Right lobe of liver (tissue), 6 donors: ENCODE data around the gene NSF. TPM values are rescaled to one million over a fixed set of nuclear protein-coding genes. Genes with fewer than 3 reads are reported as not detected.
A peak's percentile ranks its signal among the peaks of the same experiment; 100 is the strongest.

Experiments
- ATAC-seq, 4 donors: fragments of 200-7000 bp; cut with Tn5 transposase; one replicate each; pipeline ENCODE4 v1.9.1; 2020; ENCODE audit warnings: mild to moderate bottlenecking in 4 of 4, moderate library complexity in 4 of 4
- DNase-seq, 3 donors: peaks; one replicate each; pipeline ENCODE4 v3.0.0-alpha.2; 2020
- H3K27ac ChIP-seq, 3 donors: fragments of 200-600 bp; one replicate each; pipeline ENCODE4 v1.8.0; 2022
- H3K27me3 ChIP-seq, 2 donors: fragments of 200-600 bp; one replicate each; pipeline ENCODE4 v1.8.0; 2022
- H3K36me3 ChIP-seq, 4 donors: fragments of 200-600 bp; sonication (generic) in 1 of 4; one replicate each; pipeline versions ENCODE4 v1.5.1 to v1.8.0; 2017 to 2022; ENCODE audit warnings: control low read depth in 1 of 4
- H3K4me1 ChIP-seq, 4 donors: fragments of 200-600 bp; sonication (generic) in 1 of 4; one replicate each; pipeline versions ENCODE4 v1.5.1 to v1.8.0; 2017 to 2022; ENCODE audit warnings: control low read depth in 1 of 4
- H3K4me3 ChIP-seq, 3 donors: fragments of 200-600 bp; one replicate each; pipeline ENCODE4 v1.8.0; 2022
- H3K9me3 ChIP-seq, 4 donors: fragments of 200-600 bp; sonication (generic) in 1 of 4; one replicate each; pipeline versions ENCODE4 v1.5.1 to v1.8.0; 2017 to 2022; ENCODE audit warnings: control low read depth in 1 of 4
- CTCF ChIP-seq, 4 donors: fragments of 200-600 bp in 3 of 4; fragments of 450-650 bp in 1 of 4; IDR thresholded peaks; one replicate each; pipeline versions ENCODE4 v1.5.1 to v1.8.0; 2016 to 2022; ENCODE audit warnings: antibody characterized with exemption in 4 of 4, mild to moderate bottlenecking in 2 of 4
- POLR2A ChIP-seq: fragments of 450-650 bp; IDR thresholded peaks from one replicate; pipeline ENCODE4 v1.6.1; 2017; ENCODE audit warnings: antibody characterized with exemption, mild to moderate bottlenecking
- WGBS: methylation state at CpG from one replicate; pipeline ENCODE4 v1.1.6; 2018; ENCODE audit warnings: low coverage, low lambda C conversion rate; ENCODE audit not compliant: insufficient coverage; ENCODE audit errors: missing lambda C conversion rate; 5-methylcytosine and 5-hydroxymethylcytosine counted together
- intact Hi-C, 2 donors: fragments of 100-400 bp; cut with DNase I; formaldehyde crosslinking; loops; one replicate each; pipeline versions ENCODE4 v1.11.2 to v1.14.1; 2022
- total RNA-seq, 6 experiments: library from RNA; depleted of rRNA in 2 of 6; stranded (reverse); fragments of >200 nt in 2 of 6; fragmentation: NEBNext Ultra II Directional in 3 of 6; extraction: Animal tissue kit (Norgen Biotek cat#: 25700) in 3 of 6; gene quantifications; one replicate each; pipeline versions ENCODE4 v1.1.0 to v1.2.4, GENCODE V29; 2016 to 2023
- donor health status: DM: no; HTN: yes; CAD: no.
- donor health status: DM: no; HTN: no; CAD: no.
- donor health status: DM: no; HTN: no; CAD: no.
- donor health status: DM: no; HTN: yes; CAD: no.
- donor health status: DM: no; HTN: yes; CAD: no.

The NSF gene
- total RNA-seq, 6 experiments from 2014 or later = 16.3 to 27.7 (median 20.8) TPM

DNA sequence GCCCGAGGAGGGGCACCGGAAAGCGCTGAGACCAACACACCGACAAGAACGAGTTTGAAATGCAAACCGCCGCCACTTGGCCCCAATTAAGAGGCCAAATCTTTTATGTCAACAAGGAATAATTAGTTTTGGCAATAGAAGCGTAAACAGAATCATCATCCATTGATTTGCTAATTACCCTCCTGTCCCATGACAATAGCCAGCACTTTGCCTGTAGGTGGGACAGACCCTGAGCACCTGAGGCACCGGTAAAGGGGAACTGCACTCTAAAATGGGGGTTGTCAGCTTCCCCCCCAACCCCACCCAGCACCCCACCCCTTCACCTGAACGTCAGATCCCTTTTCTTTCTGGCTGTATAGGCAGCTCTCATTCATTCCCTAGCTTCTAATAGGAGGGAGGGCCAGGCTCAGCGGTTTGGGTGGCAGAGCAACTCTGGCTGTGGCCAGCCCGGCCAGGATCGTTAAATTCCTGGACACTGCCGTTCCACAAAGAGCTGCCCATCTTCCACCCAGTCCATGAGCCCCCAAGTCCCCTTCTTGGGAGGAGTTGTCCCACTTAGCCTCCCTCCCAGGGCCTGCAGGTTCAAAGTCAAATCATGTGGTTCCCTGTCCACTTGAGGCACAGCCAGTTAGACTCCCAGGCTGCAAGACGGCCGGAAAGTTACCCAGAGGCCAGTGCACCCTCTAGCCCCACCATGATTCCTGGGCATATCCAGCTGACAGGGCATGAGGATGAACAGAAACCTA, 182.2 kb downstream of the NSF start:
- WGBS = 1% methylated on average over 8 of the region's 16 CpGs
- H3K4me3 ChIP-seq = peak overlapping the region; percentile 30 to 65 (median 48)
- intact Hi-C loops = no loop called here
- peak; percentile 13 to 35 (median 24) for ATAC-seq
- H3K4me1 ChIP-seq = peaks cover 0 to 6% (median 3%) of the 10 kb centered on the region in 4 donors
- DNase-seq = peak in 1 of 3 donors; percentile 47
- TF ChIP-seq POLR2A (no peak), CTCF (IDR thresholded peaks at IDR 0.05) (no peak)
- H3K27ac ChIP-seq = peak overlapping the region; percentile 23 to 57 (median 51)
- no peaks in the 10 kb centered on the region for H3K9me3 ChIP-seq
- H3K27me3 ChIP-seq = no peaks in the 10 kb centered on the region
- no peaks in the 10 kb centered on the region for H3K36me3 ChIP-seq

- no peak for TF ChIP-seq POLR2A
- no peak for TF ChIP-seq CTCF (IDR thresholded peaks at IDR 0.05)
- intact Hi-C loops = no loop called here
- no peak overlapping the region for H3K4me3 ChIP-seq
- H3K27me3 ChIP-seq = no peaks in the 10 kb centered on the region
- H3K9me3 ChIP-seq = no peaks in the 10 kb centered on the region
- 67% methylated on average over 1 of the region's 6 CpGs for WGBS
- ATAC-seq (no peak), DNase-seq (no peak)
- no peak overlapping the region for H3K27ac ChIP-seq
- H3K36me3 ChIP-seq = no peaks in the 10 kb centered on the region
- H3K4me1 ChIP-seq = peaks cover 0 to 6% (median 3%) of the 10 kb centered on the region in 4 donors
Observed at GRCh38 chr17:46773221-46773605, 182.7 kb downstream of the NSF start.

GRCh38 chr17:46773676-46774075, 183.2 kb downstream of the NSF start:
- H3K27me3 ChIP-seq = no peaks in the 10 kb centered on the region
- no peaks in the 10 kb centered on the region for H3K36me3 ChIP-seq
- H3K4me1 ChIP-seq = peaks cover 0 to 6% (median 3%) of the 10 kb centered on the region in 4 donors
- ATAC-seq = no peak
- no peak overlapping the region for H3K27ac ChIP-seq
- DNase-seq = peak in 1 of 3 donors; percentile 47
- H3K4me3 ChIP-seq = no peak overlapping the region
- no peaks in the 10 kb centered on the region for H3K9me3 ChIP-seq
- no CpG with 5 or more reads among the region's 15 CpGs for WGBS
- TF ChIP-seq POLR2A = no peak
- TF ChIP-seq CTCF (IDR thresholded peaks at IDR 0.05) = no peak
- intact Hi-C loops = no loop called here

DNA sequence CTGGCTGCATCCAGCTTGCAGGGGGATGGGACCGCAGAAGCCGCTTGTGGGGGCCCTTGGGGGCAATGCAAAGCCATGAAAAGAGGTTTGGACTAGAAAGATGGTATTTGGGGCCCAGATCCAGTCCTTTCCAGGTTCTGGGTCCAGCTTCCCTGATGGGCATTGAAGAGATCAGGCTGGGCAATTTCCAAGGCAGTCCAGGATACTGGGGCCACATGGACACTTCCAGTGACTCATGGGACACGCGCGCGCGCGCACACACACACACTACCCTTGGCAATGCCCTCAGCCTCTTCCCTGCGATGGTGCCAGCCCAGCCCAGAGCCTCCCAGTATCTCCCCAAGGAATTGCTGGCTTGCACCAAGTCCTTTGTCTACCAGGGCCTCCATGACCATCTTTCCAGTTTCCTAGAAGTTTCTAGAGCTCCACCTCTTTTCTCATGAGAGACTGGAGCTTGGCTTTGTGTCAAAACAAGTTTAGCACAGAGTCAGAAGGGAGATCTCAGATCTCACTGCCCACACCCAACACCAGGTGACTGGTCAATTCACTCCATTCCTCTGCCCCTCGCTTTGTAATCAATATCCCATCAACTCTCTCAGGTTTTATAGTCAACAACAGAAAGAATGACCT, 183.8 kb downstream of the NSF start:
- WGBS = 100% methylated on average over 9 of the region's 10 CpGs
- Histone ChIP-seq H3K36me3 (no peaks in the 10 kb centered on the region), H3K27ac (no peak overlapping the region), H3K4me3 (no peak overlapping the region), H3K9me3 (no peaks in the 10 kb centered on the region), H3K4me1 (peaks cover 0 to 6% (median 3%) of the 10 kb centered on the region in 4 donors), H3K27me3 (no peaks in the 10 kb centered on the region)
- DNase-seq = no peak
- no peak for ATAC-seq
- intact Hi-C loops = no loop called here
- no peak for TF ChIP-seq CTCF (IDR thresholded peaks at IDR 0.05)
- TF ChIP-seq POLR2A = no peak
